SK-N-SH (cell line): ENCODE results near the gene POLR3C. TPM values are rescaled to one million over a fixed set of nuclear protein-coding genes. Genes with fewer than 3 reads are reported as not detected.

Experiments used
- CTCF ChIA-PET: fragments of 300-600, 350-600 bp; formaldehyde crosslinking; extraction: SDS; loops from one replicate; lab custom pipeline; 2021; lab: Yijun Ruan, JAX
- POLR2A ChIA-PET: fragments of 350-600 bp; sonication (Branson Sonifier 250); formaldehyde crosslinking; extraction: SDS; loops from one replicate; lab custom pipeline; 2020; ENCODE audit warnings: antibody characterized with exemption, inconsistent platforms; lab: Yijun Ruan, JAX
- DNase-seq: peaks from one replicate; pipeline ENCODE4 v3.0.0; 2012
- H2AFZ ChIP-seq: fragments of 200-600 bp; sonication (generic); 2 replicates; pipeline ENCODE4 v1.8.1; 2016; ENCODE audit warnings: antibody characterized with exemption, mild to moderate bottlenecking, low read depth
- H3F3A ChIP-seq: fragments of 200-600 bp; sonication (generic); replicated peaks from 2 replicates; pipeline ENCODE3; 2016; ENCODE audit warnings: antibody characterized with exemption, mild to moderate bottlenecking; ENCODE audit not compliant: insufficient read depth
- H3K27ac ChIP-seq, 2 experiments: fragments of 200-500 bp in 1 of 2; fragments of 200-600 bp in 1 of 2; sonication (Bioruptor generic) in 1 of 2; sonication (generic), shearing (Covaris generic) in 1 of 2; 2 replicates each; pipeline versions ENCODE4 v1.5.1 to v1.6.1; 2014 to 2016; ENCODE audit warnings: low read depth in 2 of 2, inconsistent platforms in 1 of 2, low read length in 1 of 2, mild to moderate bottlenecking in 1 of 2, mixed read lengths in 1 of 2
- H3K27me3 ChIP-seq: fragments of 200-600 bp; sonication (generic), shearing (Covaris generic); 2 replicates; pipeline ENCODE4 v1.6.1; 2016; ENCODE audit warnings: mixed run types; ENCODE audit not compliant: insufficient read depth
- H3K36me3 ChIP-seq, 2 experiments: fragments of 200-500 bp in 1 of 2; fragments of 200-600 bp in 1 of 2; sonication (Bioruptor generic) in 1 of 2; sonication (generic) in 1 of 2; replicated peaks in 1 of 2; 2 replicates each; pipeline versions ENCODE3 to v1.5.1; 2014 to 2016; ENCODE audit warnings: low read length in 1 of 2, mild to moderate bottlenecking in 1 of 2; ENCODE audit not compliant: insufficient read depth in 2 of 2, control insufficient read depth in 1 of 2
- H3K4me1 ChIP-seq, 2 experiments: fragments of 200-500 bp in 1 of 2; fragments of 200-600 bp in 1 of 2; sonication (Bioruptor generic) in 1 of 2; sonication (generic), shearing (Covaris generic) in 1 of 2; 2 replicates each; pipeline versions ENCODE4 v1.5.1 to v1.6.1; 2014 to 2016; ENCODE audit warnings: low read depth in 1 of 2, low read length in 1 of 2, mixed run types in 1 of 2; ENCODE audit not compliant: insufficient read depth in 2 of 2, control insufficient read depth in 1 of 2
- H3K4me2 ChIP-seq: fragments of 200-600 bp; sonication (generic), shearing (Covaris generic); 2 replicates; pipeline ENCODE4 v1.6.1; 2017; ENCODE audit warnings: mixed run types
- H3K4me3 ChIP-seq, 2 experiments: fragments of 200-500 bp in 1 of 2; fragments of 200-600 bp in 1 of 2; sonication (Bioruptor generic) in 1 of 2; sonication (generic), shearing (Covaris generic) in 1 of 2; 2 replicates each; pipeline versions ENCODE4 v1.5.1 to v1.8.1; 2014 to 2016; ENCODE audit warnings: low read depth in 2 of 2, inconsistent platforms in 1 of 2, low read length in 1 of 2, mild to moderate bottlenecking in 1 of 2, mixed read lengths in 1 of 2, moderate library complexity in 1 of 2
- H3K79me2 ChIP-seq: fragments of 200-600 bp; sonication (generic); 2 replicates; pipeline ENCODE4 v1.8.1; 2017; ENCODE audit warnings: mild to moderate bottlenecking; ENCODE audit not compliant: insufficient read depth
- H3K9ac ChIP-seq: fragments of 200-600 bp; sonication (generic); 2 replicates; pipeline ENCODE4 v1.6.1; 2017; ENCODE audit warnings: mixed run types
- H3K9me2 ChIP-seq: fragments of 200-600 bp; sonication (generic); 2 replicates; pipeline ENCODE4 v1.6.1; 2017; ENCODE audit warnings: mixed run types
- H3K9me3 ChIP-seq: fragments of 200-600 bp; sonication (generic); 2 replicates; pipeline ENCODE4 v1.6.1; 2017; ENCODE audit warnings: mixed run types, mild to moderate bottlenecking, moderate library complexity
- H4K20me1 ChIP-seq: fragments of 200-600 bp; sonication (generic); 2 replicates; pipeline ENCODE4 v1.6.1; 2017; ENCODE audit warnings: mild to moderate bottlenecking, mixed run types; ENCODE audit not compliant: insufficient read depth
- CHD2 ChIP-seq: fragments of 150-350 bp; IDR thresholded peaks from 2 replicates; pipeline ENCODE4 v1.6.1; 2018; ENCODE audit warnings: low read length; ENCODE audit not compliant: partially characterized antibody
- EZH2phosphoT487 ChIP-seq: fragments of 200-600 bp; sonication (generic); IDR thresholded peaks from 2 replicates; pipeline ENCODE4 v1.6.1; 2017; ENCODE audit warnings: low read depth, mixed run types, mild to moderate bottlenecking, antibody characterized with exemption, moderate library complexity, borderline replicate concordance
- FOSL2 ChIP-seq: IDR thresholded peaks from 2 replicates; pipeline ENCODE4 v1.4.0; 2012; ENCODE audit warnings: low read depth, mild to moderate bottlenecking, moderate library complexity, borderline replicate concordance
- GATA2 ChIP-seq: sonication (generic); formaldehyde crosslinking; IDR thresholded peaks from 2 replicates; pipeline ENCODE4 v1.5.0; 2020; ENCODE audit warnings: mild to moderate bottlenecking, missing genetic modification reagents
- JUND ChIP-seq: IDR thresholded peaks from 2 replicates; pipeline ENCODE4 v1.4.0; 2012
- MEF2A ChIP-seq: IDR thresholded peaks from 2 replicates; pipeline ENCODE4 v1.4.0; 2012; ENCODE audit warnings: low read depth, borderline replicate concordance
- MXI1 ChIP-seq: IDR thresholded peaks from 2 replicates; pipeline ENCODE4 v1.6.1; 2012; ENCODE audit warnings: mild to moderate bottlenecking, low read depth, low read length, improper control_type of control experiment
- NFIC ChIP-seq: IDR thresholded peaks from 2 replicates; pipeline ENCODE4 v1.4.0; 2012; ENCODE audit warnings: borderline replicate concordance
- POLR2AphosphoS5 ChIP-seq: IDR thresholded peaks from 2 replicates; pipeline ENCODE4 v1.6.1; 2012; ENCODE audit warnings: low read depth, low read length
- RCOR1 ChIP-seq: fragments of 150-350 bp; IDR thresholded peaks from 2 replicates; pipeline ENCODE4 v1.6.1; 2017; ENCODE audit warnings: antibody characterized with exemption, low read length
- RFX5 ChIP-seq: IDR thresholded peaks from 2 replicates; pipeline ENCODE4 v1.6.1; 2012; ENCODE audit warnings: mild to moderate bottlenecking, improper control_type of control experiment, low read length
- SIN3A ChIP-seq: IDR thresholded peaks from 2 replicates; pipeline ENCODE4 v1.6.1; 2012; ENCODE audit warnings: low read depth, mild to moderate bottlenecking, low read length, moderate library complexity, borderline replicate concordance
- SMC3 ChIP-seq: IDR thresholded peaks from 2 replicates; pipeline ENCODE4 v1.6.1; 2012; ENCODE audit warnings: low read depth, low read length, improper control_type of control experiment
- TCF12 ChIP-seq: IDR thresholded peaks from 2 replicates; pipeline ENCODE4 v1.4.0; 2012
- TEAD4 ChIP-seq: IDR thresholded peaks from 2 replicates; pipeline ENCODE4 v1.4.0; 2012; ENCODE audit warnings: mild to moderate bottlenecking, borderline replicate concordance; ENCODE audit not compliant: insufficient read depth
- YY1 ChIP-seq: IDR thresholded peaks from 2 replicates; pipeline ENCODE4 v1.4.0; 2012; ENCODE audit warnings: low read depth, mild to moderate bottlenecking
- WGBS: methylation state at CpG from one replicate; pipeline ENCODE4 v1.1.6; 2017; ENCODE audit warnings: low lambda C conversion rate; 5-methylcytosine and 5-hydroxymethylcytosine counted together
- polyA plus RNA-seq, 3 experiments: library from polyadenylated mRNA; depleted of rRNA; stranded (reverse); fragments of >200 nt; gene quantifications; 2 replicates each; pipeline ENCODE4 v1.2.3, GENCODE V29; 2012
- TF ChIP-seq, protein P1 (sequence below): IDR thresholded peaks from 2 replicates; pipeline ENCODE4; 2012
- TF ChIP-seq, protein P2 (sequence below): IDR thresholded peaks from 2 replicates; pipeline ENCODE4 v1.4.0; 2012; ENCODE audit warnings: low read depth, borderline replicate concordance
- TF ChIP-seq, protein P3 (sequence below): fragments of 150-350 bp; IDR thresholded peaks from 2 replicates; pipeline ENCODE4 v1.6.1; 2017; ENCODE audit warnings: antibody characterized with exemption, low read length, low read depth, borderline replicate concordance
- TF ChIP-seq, protein P4 (sequence below): fragments of 150-350 bp; IDR thresholded peaks from 2 replicates; pipeline ENCODE4 v1.6.1; 2016; ENCODE audit warnings: mild to moderate bottlenecking, low read depth, low read length
- TF ChIP-seq, protein P5 (sequence below): IDR thresholded peaks from 2 replicates; pipeline ENCODE4 v1.4.0; 2012; ENCODE audit warnings: low read depth

The POLR3C gene
- polyA plus RNA-seq, 1 of the 3 experiments (the other 2 are of a cell fraction), result 34.1 TPM

DNA sequence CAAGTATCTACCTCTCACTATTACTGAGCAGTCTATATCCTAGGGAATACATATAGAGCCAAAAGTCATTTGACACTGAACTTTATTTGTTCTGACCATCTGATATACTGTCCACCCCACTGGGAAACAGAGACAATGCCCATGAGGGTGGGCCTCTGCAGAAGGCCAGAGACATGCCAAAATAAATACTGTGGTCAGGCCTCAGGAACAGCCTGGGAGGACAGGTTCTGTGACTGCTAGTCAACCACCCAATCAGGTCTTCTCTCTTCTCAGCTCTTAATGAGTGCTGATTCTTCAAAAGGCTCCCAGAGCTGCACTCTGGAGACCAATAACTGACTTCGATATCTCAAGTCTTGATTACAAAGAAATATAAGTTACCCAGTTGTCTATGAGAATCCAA lies 67.1 kb downstream of the POLR3C start:
- no peaks in the 10 kb centered on the region for H3K9me2 ChIP-seq
- peaks cover 21 to 28% of the 10 kb centered on the region in 2 experiments for H3K4me1 ChIP-seq
- H3K4me3 ChIP-seq, result 0 out of 4 replicates have a peak overlapping the region, but pooled peaks of 1 of the 2 experiments have one; percentile 31
- H3K4me2 ChIP-seq, result peak overlapping the region; percentile 79
- ChIA-PET POLR2A (interaction anchor here (0.7 to 1.3 kb wide), 2 partner anchors 18 to 32 kb away, joined by 4 to 5 read pairs; partner anchors contain the start of gene PIAS3), CTCF (interaction anchor here (0.6 to 11.0 kb wide), 37 partner anchors 10 to 155 kb away, joined by 3 to 281 read pairs (median 9); partner anchors contain the start of genes ANKRD34A, HJV, ITGA10 and NUDT17)
- no peaks in the 10 kb centered on the region for H3K79me2 ChIP-seq
- peak overlapping the region; percentile 94 to 98 for H3K27ac ChIP-seq
- no peak for DNase-seq
- H3K9me3 ChIP-seq, result no peaks in the 10 kb centered on the region
- no peaks in the 10 kb centered on the region for H3K36me3 ChIP-seq
- WGBS, result 8% methylated on average over 1 of the region's 1 CpG
- H2AFZ ChIP-seq, result peak overlapping the region; percentile 86
- no peaks in the 10 kb centered on the region for H3K27me3 ChIP-seq
- TF ChIP-seq RFX5, result no peak
- TF ChIP-seq SMC3, result no peak
- peak; percentile 40 for TF ChIP-seq NFIC
- TF ChIP-seq MEF2A, result no peak
- TF ChIP-seq, protein P1, sequence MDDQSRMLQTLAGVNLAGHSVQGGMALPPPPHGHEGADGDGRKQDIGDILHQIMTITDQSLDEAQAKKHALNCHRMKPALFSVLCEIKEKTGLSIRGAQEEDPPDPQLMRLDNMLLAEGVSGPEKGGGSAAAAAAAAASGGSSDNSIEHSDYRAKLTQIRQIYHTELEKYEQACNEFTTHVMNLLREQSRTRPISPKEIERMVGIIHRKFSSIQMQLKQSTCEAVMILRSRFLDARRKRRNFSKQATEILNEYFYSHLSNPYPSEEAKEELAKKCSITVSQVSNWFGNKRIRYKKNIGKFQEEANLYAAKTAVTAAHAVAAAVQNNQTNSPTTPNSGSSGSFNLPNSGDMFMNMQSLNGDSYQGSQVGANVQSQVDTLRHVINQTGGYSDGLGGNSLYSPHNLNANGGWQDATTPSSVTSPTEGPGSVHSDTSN, result peak; percentile 32; the same call in 1 of the 2 replicates
- peaks cover 20% of the 10 kb centered on the region for H3F3A ChIP-seq
- no peaks in the 10 kb centered on the region for H4K20me1 ChIP-seq
- H3K9ac ChIP-seq, result peak overlapping the region; percentile 57

DNA sequence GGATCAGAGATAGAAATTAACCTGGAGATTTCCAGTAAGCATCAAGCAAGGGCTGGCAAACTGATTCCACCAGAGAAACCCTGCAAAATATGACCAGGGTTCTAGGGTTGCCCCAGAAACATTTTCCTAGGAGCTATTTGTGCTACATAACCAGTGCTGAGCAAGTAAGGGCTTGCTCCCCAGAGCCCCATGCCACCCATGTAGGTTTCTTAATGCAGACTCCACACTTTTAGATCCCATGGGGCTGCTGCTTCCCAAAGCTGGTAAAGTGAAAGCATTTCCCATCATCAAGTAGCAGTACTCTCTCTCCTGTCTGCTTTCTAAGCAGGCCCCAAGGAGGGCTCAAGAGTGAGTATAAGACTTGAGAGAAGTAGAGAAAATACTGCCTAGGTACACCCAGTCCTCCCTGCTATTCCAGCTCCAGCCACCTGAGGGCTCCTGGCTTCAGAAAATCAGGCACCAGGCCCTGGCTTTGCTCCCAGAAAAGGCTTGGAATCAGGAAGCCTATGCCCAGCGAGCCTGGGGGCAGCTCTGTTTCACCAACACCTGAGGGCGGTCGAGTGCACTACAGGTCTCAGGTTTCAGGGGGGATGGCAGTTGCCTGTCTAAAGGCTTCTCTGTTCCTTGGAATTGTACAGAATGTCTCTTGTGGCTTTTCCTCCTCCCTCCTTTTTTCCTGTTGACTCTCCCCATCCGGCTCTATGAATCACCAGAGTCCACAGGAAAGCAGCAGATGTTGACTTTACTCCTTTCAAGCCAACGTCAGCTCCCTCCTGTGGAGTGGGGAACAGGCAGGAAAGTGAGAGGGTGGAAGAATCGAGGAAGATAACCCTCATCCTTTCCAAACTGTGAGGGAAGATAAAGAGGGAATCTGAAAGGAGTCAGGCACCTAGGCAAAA lies 67.8 kb downstream of the POLR3C start:
- no peaks in the 10 kb centered on the region for H4K20me1 ChIP-seq
- ChIA-PET POLR2A (interaction anchor here (0.7 to 1.7 kb wide), 3 partner anchors 17 to 36 kb away, joined by 4 to 7 read pairs (median 5); partner anchors contain the start of genes PIAS3 and RBM8A), CTCF (interaction anchor here (0.6 to 11.0 kb wide), 44 partner anchors 9 to 288 kb away, joined by 3 to 281 read pairs (median 8); partner anchors contain the start of genes ANKRD34A, HJV, ITGA10 and NUDT17)
- peak overlapping the region; percentile 94 to 98 for H3K27ac ChIP-seq
- DNase-seq, result peak; percentile 87
- peak overlapping the region; percentile 86 for H2AFZ ChIP-seq
- H3K4me2 ChIP-seq, result peak overlapping the region; percentile 79
- WGBS, result under 1% methylated on average over 6 of the region's 6 CpGs
- H3K27me3 ChIP-seq, result no peaks in the 10 kb centered on the region
- H3K79me2 ChIP-seq, result no peaks in the 10 kb centered on the region
- no peaks in the 10 kb centered on the region for H3K36me3 ChIP-seq
- peak overlapping the region; percentile 15 to 42 for H3K4me3 ChIP-seq
- H3K9me3 ChIP-seq, result no peaks in the 10 kb centered on the region
- H3K9ac ChIP-seq, result peak overlapping the region; percentile 71
- H3F3A ChIP-seq, result peaks cover 20% of the 10 kb centered on the region
- peaks cover 21 to 28% of the 10 kb centered on the region in 2 experiments for H3K4me1 ChIP-seq
- H3K9me2 ChIP-seq, result no peaks in the 10 kb centered on the region
- TF ChIP-seq RCOR1 (peak; percentile 60), SMC3 (peak; percentile 97), FOSL2 (peak; percentile 94), MXI1 (no peak; the same call in 1 of the 2 replicates), EZH2phosphoT487 (no peak), TCF12 (peak; percentile 95), CHD2 (peak; percentile 35), JUND (peak; percentile 89), GATA2 (no peak), TEAD4 (peak; percentile 43; the same call in 1 of the 2 replicates), POLR2AphosphoS5 (peak; percentile 83), SIN3A (peak; percentile 62; the same call in 1 of the 2 replicates), MEF2A (peak; percentile 53; the same call in 1 of the 2 replicates), NFIC (peak; percentile 86), YY1 (no peak)
- TF ChIP-seq, protein P2, sequence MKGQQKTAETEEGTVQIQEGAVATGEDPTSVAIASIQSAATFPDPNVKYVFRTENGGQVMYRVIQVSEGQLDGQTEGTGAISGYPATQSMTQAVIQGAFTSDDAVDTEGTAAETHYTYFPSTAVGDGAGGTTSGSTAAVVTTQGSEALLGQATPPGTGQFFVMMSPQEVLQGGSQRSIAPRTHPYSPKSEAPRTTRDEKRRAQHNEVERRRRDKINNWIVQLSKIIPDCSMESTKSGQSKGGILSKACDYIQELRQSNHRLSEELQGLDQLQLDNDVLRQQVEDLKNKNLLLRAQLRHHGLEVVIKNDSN, result no peak; the same call in 1 of the 2 replicates
- TF ChIP-seq, protein P3, sequence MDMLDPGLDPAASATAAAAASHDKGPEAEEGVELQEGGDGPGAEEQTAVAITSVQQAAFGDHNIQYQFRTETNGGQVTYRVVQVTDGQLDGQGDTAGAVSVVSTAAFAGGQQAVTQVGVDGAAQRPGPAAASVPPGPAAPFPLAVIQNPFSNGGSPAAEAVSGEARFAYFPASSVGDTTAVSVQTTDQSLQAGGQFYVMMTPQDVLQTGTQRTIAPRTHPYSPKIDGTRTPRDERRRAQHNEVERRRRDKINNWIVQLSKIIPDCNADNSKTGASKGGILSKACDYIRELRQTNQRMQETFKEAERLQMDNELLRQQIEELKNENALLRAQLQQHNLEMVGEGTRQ, result no peak
- TF ChIP-seq, protein P4, sequence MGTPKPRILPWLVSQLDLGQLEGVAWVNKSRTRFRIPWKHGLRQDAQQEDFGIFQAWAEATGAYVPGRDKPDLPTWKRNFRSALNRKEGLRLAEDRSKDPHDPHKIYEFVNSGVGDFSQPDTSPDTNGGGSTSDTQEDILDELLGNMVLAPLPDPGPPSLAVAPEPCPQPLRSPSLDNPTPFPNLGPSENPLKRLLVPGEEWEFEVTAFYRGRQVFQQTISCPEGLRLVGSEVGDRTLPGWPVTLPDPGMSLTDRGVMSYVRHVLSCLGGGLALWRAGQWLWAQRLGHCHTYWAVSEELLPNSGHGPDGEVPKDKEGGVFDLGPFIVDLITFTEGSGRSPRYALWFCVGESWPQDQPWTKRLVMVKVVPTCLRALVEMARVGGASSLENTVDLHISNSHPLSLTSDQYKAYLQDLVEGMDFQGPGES, result no peak
- TF ChIP-seq, protein P5, sequence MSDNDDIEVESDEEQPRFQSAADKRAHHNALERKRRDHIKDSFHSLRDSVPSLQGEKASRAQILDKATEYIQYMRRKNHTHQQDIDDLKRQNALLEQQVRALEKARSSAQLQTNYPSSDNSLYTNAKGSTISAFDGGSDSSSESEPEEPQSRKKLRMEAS, result peak; percentile 50; the same call in 1 of the 2 replicates
